Omental fat pad (tissue), 4 donors: Measurements from ENCODE around the gene ALK. TPM values are rescaled to one million over a fixed set of nuclear protein-coding genes. Genes with fewer than 3 reads are reported as not detected.
"Not testable (repeated sequence)": the region's sequence is repeated elsewhere in the genome, so short reads cannot be mapped to it uniquely, and the experiment has no call there.

Experiments
- ATAC-seq: fragments of 150-250 bp; one replicate; pipeline ENCODE4 v1.9.1; 2016; ENCODE audit warnings: mild to moderate bottlenecking, moderate library complexity; ENCODE audit not compliant: low FRiP score
- DNase-seq: peaks from one replicate; pipeline ENCODE4 v3.0.0-alpha.2; 2019; ENCODE audit warnings: low spot score
- total RNA-seq, 4 donors: library from RNA; depleted of rRNA; stranded (reverse); fragments of >200 nt; gene quantifications; one replicate each; pipeline ENCODE4 v1.1.0, GENCODE V29; 2016
- TF ChIP-seq, protein P1 (sequence below), 3 donors: fragments of 450-650 bp; IDR thresholded peaks; one replicate each; pipeline ENCODE4 v1.5.1; 2016 to 2017; ENCODE audit warnings: antibody characterized with exemption in 3 of 3, mild to moderate bottlenecking in 3 of 3, moderate library complexity in 2 of 3

The ALK gene
- total RNA-seq, 4 donors from 2014 or later, result 0.12 to 2.2 (median 0.44) TPM; not detected in 1

GRCh38 chr2:29759360-29759759, 162.0 kb downstream of the ALK start:
- ATAC-seq (no peak), DNase-seq (no peak)
- TF ChIP-seq, protein P1, sequence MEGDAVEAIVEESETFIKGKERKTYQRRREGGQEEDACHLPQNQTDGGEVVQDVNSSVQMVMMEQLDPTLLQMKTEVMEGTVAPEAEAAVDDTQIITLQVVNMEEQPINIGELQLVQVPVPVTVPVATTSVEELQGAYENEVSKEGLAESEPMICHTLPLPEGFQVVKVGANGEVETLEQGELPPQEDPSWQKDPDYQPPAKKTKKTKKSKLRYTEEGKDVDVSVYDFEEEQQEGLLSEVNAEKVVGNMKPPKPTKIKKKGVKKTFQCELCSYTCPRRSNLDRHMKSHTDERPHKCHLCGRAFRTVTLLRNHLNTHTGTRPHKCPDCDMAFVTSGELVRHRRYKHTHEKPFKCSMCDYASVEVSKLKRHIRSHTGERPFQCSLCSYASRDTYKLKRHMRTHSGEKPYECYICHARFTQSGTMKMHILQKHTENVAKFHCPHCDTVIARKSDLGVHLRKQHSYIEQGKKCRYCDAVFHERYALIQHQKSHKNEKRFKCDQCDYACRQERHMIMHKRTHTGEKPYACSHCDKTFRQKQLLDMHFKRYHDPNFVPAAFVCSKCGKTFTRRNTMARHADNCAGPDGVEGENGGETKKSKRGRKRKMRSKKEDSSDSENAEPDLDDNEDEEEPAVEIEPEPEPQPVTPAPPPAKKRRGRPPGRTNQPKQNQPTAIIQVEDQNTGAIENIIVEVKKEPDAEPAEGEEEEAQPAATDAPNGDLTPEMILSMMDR (IDR thresholded peaks at IDR 0.05), result no peak

DNA sequence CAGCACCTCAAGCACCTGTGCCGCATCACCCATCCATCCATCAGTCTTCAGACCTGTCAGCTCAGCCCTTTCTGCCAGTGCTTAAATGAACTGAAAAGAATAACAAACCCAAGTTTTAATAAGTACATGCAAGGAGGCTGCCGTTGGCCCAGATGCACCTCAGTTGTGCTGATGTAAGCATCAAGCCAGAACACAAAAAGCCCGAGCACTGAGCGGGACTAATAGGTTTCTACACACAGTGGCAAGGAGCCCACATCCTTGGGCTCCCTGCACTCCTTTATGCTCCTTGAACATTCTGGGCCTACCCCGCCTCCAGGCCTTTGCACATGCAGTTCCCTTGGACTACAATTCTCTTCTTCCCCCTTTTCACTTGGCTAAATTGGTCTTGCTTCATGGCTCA, 165.6 kb downstream of the ALK start:
- TF ChIP-seq, protein P1 (IDR thresholded peaks at IDR 0.05), result no peak
- ATAC-seq (no peak), DNase-seq (no peak)

- no peak for ATAC-seq
- TF ChIP-seq, protein P1 (IDR thresholded peaks at IDR 0.05), result no peak
- DNase-seq, result no peak
These were observed 166.2 kb downstream of the ALK start for GRCh38 chr2:29755233-29755632.

GRCh38 chr2:29753671-29754444, 167.5 kb downstream of the ALK start:
- TF ChIP-seq, protein P1 (IDR thresholded peaks at IDR 0.05), result no peak
- DNase-seq (no peak), ATAC-seq (no peak)

GRCh38 chr2:29751390-29751789, 170.0 kb downstream of the ALK start:
- DNase-seq (no peak), ATAC-seq (no peak)
- TF ChIP-seq, protein P1 (IDR thresholded peaks at IDR 0.05), result no peak

- not testable (repeated sequence) for ATAC-seq, DNase-seq
These were observed 170.9 kb downstream of the ALK start for GRCh38 chr2:29750463-29750862.

- ATAC-seq (no peak), DNase-seq (no peak)
- TF ChIP-seq, protein P1 (IDR thresholded peaks at IDR 0.05), result no peak
These were observed 171.5 kb downstream of the ALK start for GRCh38 chr2:29749843-29750242.
